ENCODE data around the gene ZCCHC3. TPM values are rescaled to one million over a fixed set of nuclear protein-coding genes. Genes with fewer than 3 reads are reported as not detected.
A peak's percentile ranks its signal among the peaks of the same experiment; 100 is the strongest.

The ZCCHC3 gene
- total and polyA plus RNA-seq, 2 experiments from 2014 or later: 4.1 to 14.8 TPM

GRCh38 chr20:300345-300990 lies 3.1 kb downstream of the ZCCHC3 start:
- peaks cover 59% of the 10 kb centered on the region for H3K79me2 ChIP-seq (ENCODE audit: insufficient read depth)
- no peak overlapping the region for H3K27ac ChIP-seq
- DNase-seq: peak; percentile 7
- no peak overlapping the region for H2AFZ ChIP-seq
- peak overlapping the region; percentile 92; the same call in 1 of the 2 replicates for H3K9ac ChIP-seq
- in situ Hi-C loops (cut with MboI): no loop called here
- H3F3A ChIP-seq (ENCODE audit: insufficient read depth): peaks cover 11% of the 10 kb centered on the region; the same call in 1 of the 2 replicates
- peaks cover 15% of the 10 kb centered on the region for H3K4me1 ChIP-seq (ENCODE audit: insufficient read depth)
- peak overlapping the region; percentile 92 for H3K4me3 ChIP-seq
- no peaks in the 10 kb centered on the region for H3K27me3 ChIP-seq (replicated peaks; ENCODE audit: insufficient read depth)
- peaks cover 11% of the 10 kb centered on the region; the same call in 1 of the 2 replicates for H4K20me1 ChIP-seq (ENCODE audit: insufficient read depth)
- no peaks in the 10 kb centered on the region for H3K36me3 ChIP-seq (ENCODE audit: low read depth)
- no peaks in the 10 kb centered on the region for H3K9me3 ChIP-seq (ENCODE audit: low read depth)
- WGBS, 2 experiments (ENCODE audit: low coverage in 1 of 2, low lambda C conversion rate in 2 of 2, missing lambda C conversion rate in 2 of 2): 56% methylated on average over 10 of the region's 10 CpGs
- no peaks in the 10 kb centered on the region for H3K9me2 ChIP-seq (ENCODE audit: insufficient read depth)
- TF ChIP-seq EZH2phosphoT487 (IDR thresholded peaks at IDR 0.05; ENCODE audit: insufficient read depth, low read depth): no peak
- no peak for TF ChIP-seq EZH2 (IDR thresholded peaks at IDR 0.05; ENCODE audit: insufficient read depth, poor library complexity, severe bottlenecking)
- peak overlapping the region; percentile 87 for H3K4me2 ChIP-seq (ENCODE audit: unreplicated experiment)

- DNase-seq: no peak
- Histone ChIP-seq H4K20me1 (ENCODE audit: insufficient read depth) (peaks cover 11% of the 10 kb centered on the region; the same call in 1 of the 2 replicates), H3K9me2 (ENCODE audit: insufficient read depth) (no peaks in the 10 kb centered on the region), H3K27ac (no peak overlapping the region), H3K9me3 (ENCODE audit: low read depth) (no peaks in the 10 kb centered on the region), H3K4me3 (no peak overlapping the region), H3K4me2 (ENCODE audit: unreplicated experiment) (no peak overlapping the region), H2AFZ (no peak overlapping the region), H3K79me2 (ENCODE audit: insufficient read depth) (peaks cover 46% of the 10 kb centered on the region), H3K9ac (no peak overlapping the region), H3K27me3 (replicated peaks; ENCODE audit: insufficient read depth) (no peaks in the 10 kb centered on the region), H3F3A (ENCODE audit: insufficient read depth) (peaks cover 7% of the 10 kb centered on the region; the same call in 1 of the 2 replicates), H3K36me3 (ENCODE audit: low read depth) (no peaks in the 10 kb centered on the region), H3K4me1 (ENCODE audit: insufficient read depth) (peaks cover 6% of the 10 kb centered on the region)
- TF ChIP-seq EZH2phosphoT487 (IDR thresholded peaks at IDR 0.05; ENCODE audit: insufficient read depth, low read depth) (no peak), EZH2 (IDR thresholded peaks at IDR 0.05; ENCODE audit: insufficient read depth, poor library complexity, severe bottlenecking) (no peak)
- in situ Hi-C loops (cut with MboI): no loop called here
- WGBS, 2 experiments (ENCODE audit: low coverage in 1 of 2, low lambda C conversion rate in 2 of 2, missing lambda C conversion rate in 2 of 2): 62 to 65% methylated on average over 13 of the region's 13 CpGs
Observed at GRCh38 chr20:301886-302848, 4.8 kb downstream of the ZCCHC3 start.

GRCh38 chr20:305745-306144 lies 8.4 kb downstream of the ZCCHC3 start:
- Histone ChIP-seq H3K9ac (no peak overlapping the region), H3K4me3 (no peak overlapping the region), H2AFZ (no peak overlapping the region), H3K27me3 (replicated peaks; ENCODE audit: insufficient read depth) (no peaks in the 10 kb centered on the region), H3K79me2 (ENCODE audit: insufficient read depth) (peaks cover 15% of the 10 kb centered on the region), H4K20me1 (ENCODE audit: insufficient read depth) (no peaks in the 10 kb centered on the region), H3K4me2 (ENCODE audit: unreplicated experiment) (no peak overlapping the region), H3F3A (ENCODE audit: insufficient read depth) (peaks cover 14% of the 10 kb centered on the region; the same call in 1 of the 2 replicates), H3K36me3 (ENCODE audit: low read depth) (no peaks in the 10 kb centered on the region), H3K9me3 (ENCODE audit: low read depth) (no peaks in the 10 kb centered on the region), H3K4me1 (ENCODE audit: insufficient read depth) (peaks cover 10% of the 10 kb centered on the region), H3K27ac (no peak overlapping the region), H3K9me2 (ENCODE audit: insufficient read depth) (no peaks in the 10 kb centered on the region)
- in situ Hi-C loops (cut with MboI): no loop called here
- 55 to 58% methylated on average over 11 of the region's 11 CpGs for WGBS, 2 experiments (ENCODE audit: low coverage in 1 of 2, low lambda C conversion rate in 2 of 2, missing lambda C conversion rate in 2 of 2)
- no peak for DNase-seq
- TF ChIP-seq EZH2phosphoT487 (IDR thresholded peaks at IDR 0.05; ENCODE audit: insufficient read depth, low read depth) (no peak), EZH2 (IDR thresholded peaks at IDR 0.05; ENCODE audit: insufficient read depth, poor library complexity, severe bottlenecking) (no peak)

GRCh38 chr20:308427-309038 lies 11.2 kb downstream of the ZCCHC3 start:
- in situ Hi-C loops (cut with MboI): no loop called here
- no peak for DNase-seq
- TF ChIP-seq EZH2 (IDR thresholded peaks at IDR 0.05; ENCODE audit: insufficient read depth, poor library complexity, severe bottlenecking) (no peak), EZH2phosphoT487 (IDR thresholded peaks at IDR 0.05; ENCODE audit: insufficient read depth, low read depth) (no peak)
- H3K4me1 ChIP-seq (ENCODE audit: insufficient read depth): peaks cover 16% of the 10 kb centered on the region
- H3K79me2 ChIP-seq (ENCODE audit: insufficient read depth): no peaks in the 10 kb centered on the region
- no peak overlapping the region for H3K4me3 ChIP-seq
- no peaks in the 10 kb centered on the region for H3K36me3 ChIP-seq (ENCODE audit: low read depth)
- H3K9me3 ChIP-seq (ENCODE audit: low read depth): no peaks in the 10 kb centered on the region
- H2AFZ ChIP-seq: no peak overlapping the region
- no peak overlapping the region for H3K9ac ChIP-seq
- H3K27ac ChIP-seq: no peak overlapping the region; the same call in 1 of the 2 replicates
- no peak overlapping the region for H3K4me2 ChIP-seq (ENCODE audit: unreplicated experiment)
- 57 to 73% methylated on average over 6 to 7 of the region's 7 CpGs for WGBS, 2 experiments (ENCODE audit: low coverage in 1 of 2, low lambda C conversion rate in 2 of 2, missing lambda C conversion rate in 2 of 2)
- no peaks in the 10 kb centered on the region for H3K9me2 ChIP-seq (ENCODE audit: insufficient read depth)
- H4K20me1 ChIP-seq (ENCODE audit: insufficient read depth): no peaks in the 10 kb centered on the region
- H3F3A ChIP-seq (ENCODE audit: insufficient read depth): peaks cover 17% of the 10 kb centered on the region; the same call in 1 of the 2 replicates
- no peaks in the 10 kb centered on the region for H3K27me3 ChIP-seq (replicated peaks; ENCODE audit: insufficient read depth)
